ENCODE results near the gene NPY5R.

Gene NPY5R

DNA sequence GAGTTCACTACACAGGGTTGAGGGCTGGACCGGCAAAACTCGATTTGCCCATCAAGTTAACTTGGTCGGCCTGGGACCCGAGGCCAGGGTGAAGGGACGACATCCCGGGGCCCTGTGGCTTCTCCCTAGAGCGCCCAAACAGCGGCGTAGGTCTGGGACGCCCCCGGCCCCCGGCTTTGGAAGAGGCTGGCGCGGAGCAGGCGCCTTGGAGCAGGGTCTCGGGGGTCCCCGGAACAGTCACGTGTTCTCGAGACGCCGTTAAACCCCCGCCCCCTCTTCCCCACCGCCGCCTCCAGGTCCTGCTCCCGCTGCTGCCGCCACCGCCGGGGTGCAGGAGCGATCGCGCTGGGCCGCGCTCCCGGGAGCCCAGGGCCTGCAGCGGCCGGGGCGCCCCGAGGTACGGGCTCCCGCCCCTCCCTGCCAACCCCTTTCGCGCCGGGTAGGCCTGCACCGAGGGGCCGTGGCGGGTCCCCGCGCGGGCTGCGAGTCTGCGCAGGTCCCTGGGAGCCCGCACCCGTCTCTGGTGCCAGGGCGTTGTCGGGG is at the start of gene NPY5R:
Gene NPY5R (plus strand): TSS at position 289 of the 543 bp plus-strand sequence. CDS start 6,382 bp downstream, outside the sequence.
- DNase-seq: no peak

DNA sequence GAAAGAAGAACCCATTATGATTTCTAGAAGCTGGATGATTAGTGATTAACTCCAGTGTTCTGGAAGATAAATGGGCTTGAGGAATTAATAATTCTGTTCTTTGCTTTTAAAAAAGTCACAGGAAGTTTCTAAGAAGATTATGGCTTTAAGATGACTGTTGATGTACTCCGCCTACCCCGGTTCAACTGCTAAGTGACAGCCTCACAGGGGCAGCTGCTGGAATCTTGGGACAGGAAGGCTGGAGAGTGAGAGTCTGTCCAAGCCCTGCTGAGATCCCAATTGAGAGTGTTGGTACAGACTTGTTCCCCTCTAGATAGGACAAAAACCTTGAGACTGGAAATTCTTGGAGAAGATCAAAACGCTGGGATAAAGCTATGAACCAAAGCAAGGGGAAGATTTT is 48.6 kb upstream of the NPY5R start:
- no peak for DNase-seq

GRCh38 chr4:163300445-163300844 is 43.2 kb upstream of the NPY5R start:
- no peak for DNase-seq

DNA sequence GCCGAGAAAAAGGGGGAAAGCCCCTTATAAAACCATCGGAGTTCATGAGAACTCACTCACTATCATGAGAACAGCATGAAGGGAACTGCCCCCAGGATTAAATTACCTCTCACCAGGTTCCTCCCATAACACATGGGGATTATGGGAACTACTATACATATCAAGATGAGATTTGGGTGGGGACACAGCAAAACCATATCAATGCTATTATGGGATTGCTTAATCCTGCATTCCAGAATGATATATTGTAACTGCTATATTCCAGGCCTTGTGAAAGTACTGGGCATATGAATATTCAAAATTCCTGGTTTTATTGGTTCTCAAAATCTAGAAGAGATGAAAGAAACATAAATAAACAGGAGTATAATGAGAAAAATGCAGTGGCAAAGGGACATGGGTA is 40.6 kb upstream of the NPY5R start:
- DNase-seq: no peak

GRCh38 chr4:163309466-163309865 is 34.2 kb upstream of the NPY5R start:
- no peak for DNase-seq

GRCh38 chr4:163317110-163317509 is 26.6 kb upstream of the NPY5R start:
- no peak for DNase-seq

GRCh38 chr4:163330916-163331628 is 12.6 kb upstream of the NPY5R start:
- DNase-seq: no peak

DNA sequence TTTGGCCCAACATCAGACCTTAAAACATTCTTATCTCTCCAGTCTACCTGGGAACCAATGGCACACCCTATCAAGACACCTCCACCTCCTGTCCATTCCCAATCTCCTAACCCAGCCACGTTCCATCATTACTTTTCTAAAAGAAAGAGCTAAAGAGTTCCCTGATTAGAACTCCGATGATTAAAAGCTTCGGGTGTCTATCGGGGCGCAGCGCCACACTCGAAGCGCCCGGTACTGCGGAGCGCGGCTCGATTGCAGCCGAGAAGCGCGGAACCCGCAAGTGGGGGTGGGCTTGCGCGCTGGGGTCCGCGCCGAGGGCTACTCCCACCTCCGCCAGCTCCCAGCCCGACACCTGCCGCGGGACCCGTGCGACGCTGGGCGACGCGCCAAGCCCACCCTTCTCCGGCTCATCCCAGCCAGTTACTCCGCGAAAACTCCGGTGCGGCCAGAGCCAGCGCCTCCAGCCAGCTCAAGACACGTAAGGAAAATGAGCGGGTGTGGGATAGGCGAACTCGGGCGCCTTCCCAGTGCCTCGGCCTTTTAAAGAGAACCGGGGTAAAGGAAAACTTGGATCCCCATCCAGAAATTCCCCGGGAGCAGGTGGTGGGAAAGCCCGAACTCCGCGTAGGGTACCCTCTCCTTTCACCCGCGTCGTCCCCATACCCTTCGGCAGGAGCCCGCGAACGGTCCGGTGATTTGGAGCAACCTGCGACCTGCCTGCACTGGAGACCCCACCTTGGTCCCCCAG is 11.9 kb upstream of the NPY5R start:
- peak; percentile 4 for DNase-seq

DNA sequence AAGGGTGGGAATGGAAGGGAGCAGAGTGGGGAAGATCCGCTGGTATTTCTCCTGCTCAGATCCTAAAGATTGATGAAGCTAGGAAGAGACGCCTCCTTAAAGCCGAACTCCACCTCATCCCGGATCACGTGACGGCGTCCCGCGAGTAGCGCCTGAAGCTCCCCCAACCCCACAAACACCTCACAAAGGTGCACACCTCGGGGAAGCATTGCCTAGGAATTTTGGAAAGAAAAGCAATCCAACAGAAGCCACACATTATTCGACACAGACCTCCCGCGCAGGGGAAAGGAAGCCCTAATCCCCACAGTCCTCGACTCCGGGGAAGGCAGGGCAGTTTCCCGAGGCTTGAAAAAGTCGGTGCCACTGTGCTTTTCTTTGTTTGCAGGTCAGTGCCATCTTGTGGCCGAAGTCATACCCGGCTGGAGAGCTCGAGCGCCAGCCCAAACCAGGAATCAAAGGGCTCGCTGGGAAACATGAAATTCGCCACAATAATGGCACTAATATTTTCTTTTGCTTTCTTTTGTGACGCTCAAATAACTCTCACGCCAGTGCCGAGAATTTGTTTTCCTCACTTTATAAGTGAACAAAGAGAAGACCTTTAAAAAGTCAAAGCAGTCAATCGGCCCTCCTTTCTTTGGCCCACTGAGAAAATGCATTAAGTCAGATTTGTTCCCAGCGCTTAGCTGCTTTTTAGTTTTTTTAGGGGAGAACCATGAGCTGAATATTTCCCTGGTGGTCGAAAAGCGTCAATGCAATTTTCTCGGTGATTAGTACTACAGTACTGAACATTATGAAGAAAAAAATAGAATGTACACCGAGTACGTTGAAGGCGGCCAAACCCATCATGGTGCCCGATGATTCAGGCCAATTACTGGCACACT is 10.9 kb upstream of the NPY5R start, which contains the start of gene NPY1R:
Gene NPY1R (minus strand): TSS at position 71 of the 881 bp plus-strand sequence. CDS start 6,042 bp downstream, outside the sequence.
- DNase-seq: peak; percentile 47

DNA sequence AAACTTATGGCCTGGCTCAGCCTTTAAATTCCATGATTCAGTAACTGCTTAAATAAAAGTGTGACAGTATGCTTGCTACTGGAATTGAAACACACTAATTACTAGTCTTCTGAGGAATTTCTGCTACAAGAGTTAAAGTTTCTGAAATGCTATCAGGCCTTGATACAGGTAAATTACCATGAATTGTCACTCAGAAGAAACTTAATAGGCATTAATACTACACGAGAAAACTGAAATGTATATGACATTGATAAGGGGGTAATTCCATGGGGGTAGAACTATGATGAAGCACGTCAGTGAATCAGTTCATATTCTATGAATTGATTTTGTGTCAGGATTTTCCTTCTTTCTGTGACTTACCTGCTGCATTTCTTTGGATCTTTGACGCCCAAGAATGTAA is 8.3 kb upstream of the NPY5R start:
- DNase-seq: no peak

DNA sequence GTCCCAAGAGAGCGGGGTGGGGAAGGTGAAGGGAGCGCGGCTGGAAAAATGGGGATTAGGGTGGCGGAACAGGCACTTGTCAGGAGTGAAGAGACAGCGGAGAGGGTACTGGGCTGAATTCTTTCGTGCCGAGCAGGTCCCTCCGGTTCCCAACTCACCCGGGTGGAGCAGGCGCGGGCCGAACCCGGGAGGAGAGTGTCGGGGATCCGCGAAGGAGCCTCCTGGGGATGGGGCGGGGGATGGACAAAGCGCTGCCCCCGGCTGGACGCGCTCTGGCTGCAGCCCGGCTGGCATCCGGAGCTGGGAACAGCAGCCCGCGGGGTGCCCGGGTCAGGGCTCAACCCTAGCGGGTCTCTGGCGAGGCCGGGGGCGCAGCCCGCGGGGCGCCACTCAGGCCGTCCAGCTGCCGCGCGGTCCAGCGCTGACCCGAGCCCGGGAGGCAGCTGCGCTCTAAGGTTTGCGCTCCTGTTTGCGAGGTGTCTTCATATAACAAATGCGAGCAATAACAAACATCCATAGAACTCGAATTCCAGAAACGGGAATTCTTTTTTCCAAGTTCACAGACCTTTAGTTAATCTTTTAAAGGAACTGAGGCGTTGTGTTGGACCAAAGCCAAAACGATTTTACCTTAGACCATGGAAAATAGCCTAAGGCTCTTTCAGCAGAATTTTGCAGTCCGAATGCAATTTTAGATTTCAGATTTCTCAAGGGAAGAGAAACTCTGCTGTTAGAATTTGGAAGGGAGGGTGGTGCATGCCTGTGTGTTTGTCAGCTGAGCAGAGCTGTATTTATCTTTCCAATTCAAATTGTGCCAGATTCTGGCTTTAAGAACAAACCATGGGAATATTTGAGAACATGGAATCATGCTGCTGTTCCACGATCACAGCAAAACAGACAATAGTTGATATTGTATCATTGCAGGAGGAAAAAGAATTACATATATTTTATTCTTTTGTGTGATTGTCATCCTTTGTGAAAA is 744 bp downstream of the NPY5R start:
- no peak for DNase-seq

- no peak for DNase-seq
These were observed 7.0 kb downstream of the NPY5R start for GRCh38 chr4:163350672-163351071.

DNA sequence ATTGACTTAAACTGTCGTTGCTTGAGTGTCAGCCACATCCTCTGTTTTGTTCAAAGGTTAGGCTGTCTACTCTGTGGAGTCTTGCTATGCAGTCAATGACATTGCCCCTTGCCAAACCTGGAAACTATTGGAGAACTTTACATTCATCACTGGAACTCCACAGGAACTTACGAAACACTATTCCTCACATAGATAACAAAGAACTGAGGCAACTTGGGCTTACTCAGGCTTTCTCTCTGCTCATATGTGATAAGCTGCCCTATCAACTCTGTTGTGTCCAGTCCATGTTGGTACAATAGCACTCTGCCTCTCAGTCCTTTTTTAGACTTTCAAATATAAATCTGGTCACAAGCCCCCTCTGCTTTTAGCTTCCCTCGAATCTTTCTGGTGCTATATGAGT is 9.4 kb downstream of the NPY5R start:
- no peak for DNase-seq

- DNase-seq: no peak
These were observed 12.4 kb downstream of the NPY5R start for GRCh38 chr4:163356104-163356503.

DNA sequence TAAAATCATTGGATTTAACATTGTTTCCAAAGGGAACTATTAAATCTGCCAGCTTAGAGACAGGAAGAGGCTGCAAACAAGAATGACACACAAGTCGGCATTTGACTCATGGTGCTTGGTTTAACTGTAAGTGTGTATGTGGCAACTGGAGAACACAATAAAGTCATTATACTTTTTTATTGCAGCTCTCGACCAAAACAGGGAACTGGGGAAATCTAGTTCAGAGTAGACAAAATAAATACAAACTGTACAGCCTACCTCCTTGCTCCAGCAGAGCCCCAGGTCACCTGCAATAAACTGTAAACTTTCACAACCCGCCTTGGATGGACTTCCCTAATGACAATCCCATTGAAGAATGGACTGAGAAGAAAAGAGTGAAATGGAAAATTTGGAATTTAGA is 24.0 kb downstream of the NPY5R start:
- DNase-seq: no peak

DNA sequence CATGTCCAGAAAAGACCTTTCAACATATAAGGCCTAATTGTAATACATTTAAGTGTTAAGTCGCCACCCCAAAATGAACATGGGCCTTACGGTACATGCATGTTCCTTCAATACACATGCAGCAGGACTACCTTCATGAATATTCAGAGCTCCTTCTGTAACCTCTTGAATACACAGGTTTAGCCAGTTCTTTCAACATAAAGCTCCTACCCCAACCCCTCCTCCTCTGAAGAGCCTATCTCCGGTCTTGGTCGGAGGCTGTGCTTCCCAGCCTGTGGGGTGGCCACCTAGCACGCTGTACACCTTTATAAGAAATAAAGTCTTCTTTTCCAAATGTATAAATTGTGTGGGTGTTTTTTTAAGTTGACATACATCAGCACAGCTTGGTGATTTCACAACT is 28.3 kb downstream of the NPY5R start:
- no peak for DNase-seq

DNA sequence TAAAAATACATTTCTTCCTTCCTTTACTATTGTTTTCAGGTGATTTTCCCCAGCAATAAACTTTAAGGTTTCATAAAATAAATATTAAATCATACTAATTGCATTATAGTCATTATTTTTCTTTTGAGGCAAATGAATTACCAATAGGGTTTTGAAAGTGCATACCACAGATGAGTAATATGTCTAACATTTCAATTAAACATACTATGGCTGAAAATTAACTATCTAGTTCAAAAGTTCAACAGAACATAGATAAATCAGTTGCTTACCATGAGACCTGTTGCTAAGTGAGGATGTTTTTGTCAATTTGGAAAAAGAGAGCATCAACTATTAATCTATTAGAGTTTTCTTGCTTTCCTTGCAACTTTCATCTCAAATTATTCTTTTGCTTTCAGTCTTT is 35.0 kb downstream of the NPY5R start:
- DNase-seq: no peak

DNA sequence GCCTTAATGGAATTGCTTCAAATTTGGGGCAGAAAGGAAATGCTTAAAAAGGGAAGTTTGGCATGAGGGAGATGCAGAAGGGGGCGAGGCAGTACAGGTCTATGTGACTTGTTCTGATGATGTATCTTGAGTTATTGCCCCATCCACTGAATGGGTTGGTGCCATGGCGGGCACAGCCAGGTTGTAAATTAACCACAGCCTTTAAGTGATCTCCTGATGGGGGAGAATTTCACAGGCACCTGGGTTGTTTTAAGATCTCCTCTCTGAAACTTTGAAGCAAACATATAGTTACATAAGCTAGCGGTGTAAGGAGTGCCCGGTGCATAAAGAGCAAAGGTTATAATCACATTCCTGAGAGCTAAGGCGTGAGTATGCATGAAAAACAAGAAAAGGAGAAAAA is 37.0 kb downstream of the NPY5R start:
- no peak for DNase-seq

DNA sequence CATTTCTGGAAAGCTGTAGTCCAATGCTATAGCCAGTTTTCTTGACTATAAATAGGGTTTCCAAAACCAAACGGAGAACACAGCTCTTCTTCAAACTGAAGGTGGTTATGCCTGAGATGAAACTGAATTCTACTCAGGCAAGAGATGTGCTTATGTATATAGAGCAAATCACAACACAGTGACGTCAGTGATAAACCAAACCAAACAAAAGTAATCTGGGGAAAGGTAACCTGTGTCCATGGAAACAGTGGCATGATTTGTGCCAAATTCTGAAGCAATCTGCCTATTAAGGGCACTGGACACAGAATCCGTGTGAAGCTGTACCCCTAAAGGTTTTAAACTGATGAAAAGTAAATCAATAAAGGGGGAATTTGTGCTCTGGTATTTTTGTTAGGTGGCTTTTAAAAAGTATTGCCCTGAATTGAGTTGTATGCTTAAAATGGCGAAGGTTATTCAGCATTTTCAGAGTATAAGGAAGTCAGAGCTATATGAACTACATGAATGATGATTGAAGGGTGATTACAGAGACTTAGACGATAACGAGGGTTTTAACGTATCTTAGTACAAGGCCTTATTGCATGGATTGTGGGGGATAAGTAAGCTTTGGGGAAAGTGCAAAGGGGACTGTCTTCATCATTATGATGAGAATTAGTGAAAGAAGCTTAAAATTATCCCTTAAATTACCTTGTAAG is 38.6 kb downstream of the NPY5R start:
- DNase-seq: no peak

DNA sequence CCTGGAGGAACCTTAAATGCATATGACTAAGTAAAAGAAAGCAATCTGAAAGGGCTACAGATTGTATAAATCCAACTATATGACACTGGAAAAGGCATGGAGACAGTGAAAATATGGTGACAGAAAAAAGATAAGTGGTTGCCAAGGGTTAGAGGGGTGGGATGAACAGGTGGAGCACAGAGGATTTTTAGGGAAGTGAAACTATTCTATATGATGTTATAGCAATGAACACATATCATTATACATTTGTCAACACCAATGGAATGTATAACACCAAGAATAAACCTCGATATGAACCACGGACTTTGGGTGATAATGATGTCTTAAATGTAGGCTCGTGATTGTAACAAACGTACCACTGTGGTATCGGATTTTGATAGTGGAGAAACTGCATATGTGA is 40.7 kb downstream of the NPY5R start:
- DNase-seq: no peak

DNA sequence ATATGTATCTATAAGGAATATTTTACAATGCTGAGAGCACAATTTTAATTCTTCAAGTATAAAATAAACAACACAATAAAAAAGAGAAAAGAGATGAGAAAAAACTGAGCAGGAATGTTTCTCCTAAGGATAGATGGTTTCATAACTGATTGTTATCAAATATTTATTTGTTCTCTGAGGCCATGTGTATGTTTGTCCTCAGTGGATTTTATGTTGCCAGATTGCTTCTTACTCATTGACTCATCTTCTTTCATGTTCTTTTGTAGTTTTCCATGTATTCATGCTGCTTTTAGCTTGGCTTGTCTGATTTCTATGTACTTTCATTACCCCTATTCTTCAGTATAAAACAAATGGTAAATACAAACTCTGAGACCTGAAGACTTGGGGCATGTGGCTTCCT is 41.2 kb downstream of the NPY5R start:
- DNase-seq: no peak
